Liver (tissue), 9 donors: ENCODE data around the gene SLC5A6. TPM values are rescaled to one million over a fixed set of nuclear protein-coding genes. Genes with fewer than 3 reads are reported as not detected.

Experiments
- DNase-seq: peaks from one replicate; pipeline ENCODE4 v3.0.0-alpha.2; 2017; ENCODE audit warnings: low spot score
- H3K27ac ChIP-seq, 2 donors: one replicate each; pipeline ENCODE4 v1.7.0; 2013; ENCODE audit warnings: inconsistent platforms in 2 of 2, low read length in 2 of 2, control low read depth in 1 of 2, low read depth in 1 of 2, mild to moderate bottlenecking in 1 of 2
- H3K27me3 ChIP-seq, 4 donors: one replicate each; pipeline versions ENCODE4 v1.6.1 to v1.7.0; 2013; ENCODE audit warnings: low read length in 3 of 4, inconsistent platforms in 1 of 4, mild to moderate bottlenecking in 1 of 4, moderate library complexity in 1 of 4; ENCODE audit not compliant: control insufficient read depth in 4 of 4, insufficient read depth in 4 of 4
- H3K36me3 ChIP-seq, 4 donors: one replicate each; pipeline versions ENCODE4 v1.6.1 to v1.7.0; 2013; ENCODE audit warnings: low read length in 3 of 4, mild to moderate bottlenecking in 3 of 4, low read depth in 1 of 4, moderate library complexity in 1 of 4; ENCODE audit not compliant: control insufficient read depth in 4 of 4, insufficient read depth in 3 of 4
- H3K4me1 ChIP-seq, 4 donors: one replicate each; pipeline versions ENCODE4 v1.6.1 to v1.7.0; 2013; ENCODE audit warnings: low read length in 3 of 4, mild to moderate bottlenecking in 3 of 4, moderate library complexity in 1 of 4; ENCODE audit not compliant: control insufficient read depth in 4 of 4, insufficient read depth in 4 of 4
- H3K4me3 ChIP-seq, 3 donors: one replicate each; pipeline versions ENCODE4 v1.6.1 to v1.7.0; 2013; ENCODE audit warnings: low read length in 3 of 3, control low read depth in 1 of 3, low read depth in 1 of 3, mild to moderate bottlenecking in 1 of 3
- H3K9ac ChIP-seq, 2 donors: one replicate each; pipeline ENCODE4 v1.7.0; 2013; ENCODE audit warnings: low read length in 2 of 2, mild to moderate bottlenecking in 2 of 2, moderate library complexity in 2 of 2, control low read depth in 1 of 2, low read depth in 1 of 2
- H3K9me3 ChIP-seq, 4 donors: one replicate each; pipeline versions ENCODE4 v1.6.1 to v1.7.0; 2013; ENCODE audit warnings: low read length in 3 of 4; ENCODE audit not compliant: control insufficient read depth in 4 of 4
- CTCF ChIP-seq: fragments of 150-350 bp; IDR thresholded peaks from 2 replicates; pipeline ENCODE4 v1.5.1; 2017; ENCODE audit warnings: improper control_type of control experiment, low read depth, low read length; ENCODE audit not compliant: missing input control
- EGR1 ChIP-seq, 2 donors: IDR thresholded peaks; 2 replicates each; pipeline ENCODE4 v1.6.1; 2016 to 2018; ENCODE audit warnings: antibody characterized with exemption in 2 of 2, low read depth in 2 of 2
- FOXA1 ChIP-seq: IDR thresholded peaks from 2 replicates; pipeline ENCODE4 v1.6.1; 2016; ENCODE audit warnings: antibody characterized with exemption
- FOXA2 ChIP-seq: IDR thresholded peaks from 2 replicates; pipeline ENCODE4 v1.6.1; 2016; ENCODE audit warnings: antibody characterized with exemption
- GABPA ChIP-seq, 2 donors: IDR thresholded peaks in 1 of 2; conservative IDR thresholded peaks in 1 of 2; 2 replicates each; pipeline ENCODE4 v1.6.1; 2016; ENCODE audit warnings: antibody characterized with exemption in 2 of 2, mild to moderate bottlenecking in 1 of 2, moderate library complexity in 1 of 2
- HNF4A ChIP-seq, 2 donors: conservative IDR thresholded peaks; 2 replicates each; pipeline ENCODE4 v1.6.1; 2016; ENCODE audit warnings: antibody characterized with exemption in 2 of 2, mild to moderate bottlenecking in 2 of 2
- HNF4G ChIP-seq: IDR thresholded peaks from 2 replicates; pipeline ENCODE4 v1.6.1; 2016; ENCODE audit warnings: antibody characterized with exemption
- JUND ChIP-seq, 2 donors: IDR thresholded peaks; 2 replicates each; pipeline ENCODE4 v1.6.1; 2016; ENCODE audit warnings: antibody characterized with exemption in 2 of 2
- MAX ChIP-seq: IDR thresholded peaks from 2 replicates; pipeline ENCODE4 v1.6.1; 2016; ENCODE audit warnings: antibody characterized with exemption
- NR2F2 ChIP-seq: IDR thresholded peaks from 2 replicates; pipeline ENCODE4 v1.6.1; 2016; ENCODE audit warnings: antibody characterized with exemption
- RAD21 ChIP-seq, 2 donors: IDR thresholded peaks; 2 replicates each; pipeline ENCODE4 v1.6.1; 2016; ENCODE audit warnings: antibody characterized with exemption in 2 of 2, mild to moderate bottlenecking in 2 of 2
- RXRA ChIP-seq, 2 donors: IDR thresholded peaks; 2 replicates each; pipeline ENCODE4 v1.6.1; 2017 to 2018; ENCODE audit warnings: antibody characterized with exemption in 2 of 2, mild to moderate bottlenecking in 1 of 2
- SP1 ChIP-seq: IDR thresholded peaks from 2 replicates; pipeline ENCODE4 v1.6.1; 2018; ENCODE audit warnings: antibody characterized with exemption, mild to moderate bottlenecking
- TAF1 ChIP-seq: conservative IDR thresholded peaks from 2 replicates; pipeline ENCODE4 v1.6.1; 2016; ENCODE audit warnings: antibody characterized with exemption, mild to moderate bottlenecking
- YY1 ChIP-seq: IDR thresholded peaks from 2 replicates; pipeline ENCODE4 v1.6.1; 2016; ENCODE audit warnings: antibody characterized with exemption, mild to moderate bottlenecking
- ZBTB33 ChIP-seq: IDR thresholded peaks from 2 replicates; pipeline ENCODE4 v1.6.1; 2016; ENCODE audit warnings: antibody characterized with exemption
- WGBS: extraction: QIAGEN DNeasy Blood & Tissue Kit; methylation state at CpG from one replicate; pipeline ENCODE4 v1.1.7; 2013; 5-methylcytosine and 5-hydroxymethylcytosine counted together
- polyA plus RNA-seq, 2 donors: library from polyadenylated mRNA; stranded (reverse) in 1 of 2; unstranded in 1 of 2; fragments of 200-250 nt in 1 of 2; fragments of >200 nt in 1 of 2; fragmentation: Nextera tagmentation in 1 of 2; extraction: Ambion mirVana in 1 of 2; gene quantifications; one replicate each; pipeline versions ENCODE4 v1.2.1 to v1.2.3, GENCODE V29; 2013 to 2015
- total RNA-seq, 2 donors: library from RNA; depleted of rRNA; stranded (reverse); fragments of >200 nt; gene quantifications; one replicate each; pipeline ENCODE4 v1.2.3, GENCODE V29; 2014
- TF ChIP-seq, protein P1 (sequence below): IDR thresholded peaks from 2 replicates; pipeline ENCODE4 v1.6.1; 2016; ENCODE audit warnings: antibody characterized with exemption
- TF ChIP-seq, protein P2 (sequence below): IDR thresholded peaks from 2 replicates; pipeline ENCODE4 v1.6.1; 2016; ENCODE audit warnings: antibody characterized with exemption, mild to moderate bottlenecking
- donor health status: healthy.
- donor health status: healthy.
- donor health status: healthy.
- donor health status: healthy.
- donor health status: healthy.

SLC5A6 gene
- total and polyA plus RNA-seq, 4 donors, result 12.5 to 217 (median 73.0) TPM

DNA sequence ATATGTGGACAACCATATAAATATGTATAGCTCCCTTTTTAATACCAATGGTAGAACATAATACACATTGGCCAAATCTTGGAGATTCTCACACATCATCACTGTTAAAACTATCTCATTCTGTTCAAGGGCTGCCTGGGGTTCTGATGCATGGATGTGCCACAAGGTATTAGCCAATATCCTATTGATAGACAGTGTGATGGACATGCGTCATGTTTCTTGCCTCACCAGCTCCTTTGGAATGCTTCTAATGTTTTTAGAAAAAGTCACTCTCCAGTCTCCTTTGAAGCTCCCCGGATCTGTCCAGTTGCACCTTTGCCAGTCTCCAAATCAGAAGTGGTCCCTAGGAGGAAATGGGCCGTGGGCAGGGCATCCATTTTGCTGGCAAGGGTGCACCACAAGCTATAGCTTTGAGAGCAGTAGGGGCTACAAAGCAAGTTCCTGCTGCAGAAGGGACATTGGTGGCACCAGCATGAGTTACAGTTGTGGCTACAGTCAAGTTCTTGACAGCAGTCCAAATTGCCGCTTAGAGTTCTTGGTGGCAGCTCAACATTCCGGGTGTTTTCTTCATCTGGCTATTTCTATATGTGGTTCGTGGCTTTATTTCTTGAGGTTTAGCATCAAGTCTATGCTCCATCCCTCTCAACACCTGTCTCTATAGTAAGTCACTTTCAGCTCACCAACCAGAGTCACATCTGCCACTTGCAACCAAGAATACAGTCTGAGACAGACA, 25.3 kb downstream of the SLC5A6 start:
- no peak for DNase-seq
- Histone ChIP-seq H3K36me3 (no peaks in the 10 kb centered on the region), H3K9ac (no peak overlapping the region), H3K4me1 (peaks cover 6 to 34% (median 16%) of the 10 kb centered on the region in 4 donors), H3K4me3 (no peak overlapping the region), H3K27ac (peak overlapping the region in 1 of 2 donors; percentile 81), H3K27me3 (no peaks in the 10 kb centered on the region), H3K9me3 (no peaks in the 10 kb centered on the region)
- TF ChIP-seq HNF4A (conservative IDR thresholded peaks at IDR 0.05) (no peak), MAX (no peak), NR2F2 (no peak), HNF4G (no peak), EGR1 (IDR thresholded peaks at IDR 0.05; ENCODE audit: low read depth in 2 of 2) (no peak), RAD21 (IDR thresholded peaks at IDR 0.05) (no peak), FOXA1 (no peak), ZBTB33 (no peak), JUND (IDR thresholded peaks at IDR 0.05) (no peak)
- TF ChIP-seq, protein P1, sequence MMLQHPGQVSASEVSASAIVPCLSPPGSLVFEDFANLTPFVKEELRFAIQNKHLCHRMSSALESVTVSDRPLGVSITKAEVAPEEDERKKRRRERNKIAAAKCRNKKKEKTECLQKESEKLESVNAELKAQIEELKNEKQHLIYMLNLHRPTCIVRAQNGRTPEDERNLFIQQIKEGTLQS, result no peak
- WGBS, result 77% methylated on average over 6 of the region's 6 CpGs

DNA sequence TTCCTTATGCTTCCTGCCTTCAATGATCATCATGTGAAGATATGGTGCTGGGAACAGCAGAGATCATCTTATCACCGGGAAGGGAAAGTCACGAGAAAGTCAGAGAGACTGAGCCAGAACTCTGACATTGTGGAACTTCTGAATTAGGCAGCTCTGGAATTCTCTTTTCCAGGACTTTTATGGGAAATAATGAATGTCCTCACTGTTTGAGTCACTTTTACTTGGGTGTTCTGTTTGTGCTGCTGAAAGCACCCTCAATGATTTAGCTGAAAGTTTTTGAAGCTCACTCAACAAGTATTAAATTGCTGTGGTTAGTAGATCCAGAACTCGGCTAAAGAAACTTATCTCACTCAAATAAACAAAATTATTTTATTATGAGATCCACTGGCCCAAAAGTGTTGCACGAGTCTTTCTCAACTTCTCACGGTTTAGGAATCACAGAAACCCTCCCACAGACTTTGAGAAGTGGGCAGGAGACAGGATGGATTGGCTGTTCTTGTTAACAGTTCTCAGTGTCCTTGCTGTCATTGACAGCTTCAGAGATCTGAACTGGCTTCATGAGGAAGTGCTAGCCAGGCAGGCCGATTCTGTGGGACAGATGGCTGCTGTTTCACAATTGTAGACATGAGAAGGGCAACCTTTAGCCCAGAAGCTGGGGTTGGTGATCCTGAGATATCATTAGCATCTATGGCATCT, 26.6 kb downstream of the SLC5A6 start:
- Histone ChIP-seq H3K4me3 (no peak overlapping the region), H3K9me3 (no peaks in the 10 kb centered on the region), H3K27ac (peak overlapping the region; percentile 81 to 96), H3K27me3 (no peaks in the 10 kb centered on the region), H3K4me1 (peaks cover 6 to 33% (median 17%) of the 10 kb centered on the region in 4 donors), H3K36me3 (no peaks in the 10 kb centered on the region), H3K9ac (peak overlapping the region in 1 of 2 donors; percentile 62)
- TF ChIP-seq ZBTB33 (peak; percentile 69), RAD21 (IDR thresholded peaks at IDR 0.05) (peak; percentile 46 to 48), FOXA1 (peak; percentile 21), HNF4A (conservative IDR thresholded peaks at IDR 0.05) (peak; percentile 73 to 78), EGR1 (IDR thresholded peaks at IDR 0.05; ENCODE audit: low read depth in 2 of 2) (peak in 1 of 2 donors; percentile 58), SP1 (peak; percentile 97), NR2F2 (peak; percentile 64), JUND (IDR thresholded peaks at IDR 0.05) (peak; percentile 47 to 51), TAF1 (peak; percentile 41), RXRA (IDR thresholded peaks at IDR 0.05) (peak; percentile 96 to 97), GABPA (IDR thresholded peaks at IDR 0.05 in 1 of 2, conservative IDR thresholded peaks at IDR 0.05 in 1 of 2) (peak in 1 of 2 donors; percentile 19), YY1 (peak; percentile 89), CTCF (no peak), FOXA2 (peak; percentile 53), HNF4G (no peak), MAX (peak; percentile 74)
- TF ChIP-seq, protein P1, result peak; percentile 32
- TF ChIP-seq, protein P2, sequence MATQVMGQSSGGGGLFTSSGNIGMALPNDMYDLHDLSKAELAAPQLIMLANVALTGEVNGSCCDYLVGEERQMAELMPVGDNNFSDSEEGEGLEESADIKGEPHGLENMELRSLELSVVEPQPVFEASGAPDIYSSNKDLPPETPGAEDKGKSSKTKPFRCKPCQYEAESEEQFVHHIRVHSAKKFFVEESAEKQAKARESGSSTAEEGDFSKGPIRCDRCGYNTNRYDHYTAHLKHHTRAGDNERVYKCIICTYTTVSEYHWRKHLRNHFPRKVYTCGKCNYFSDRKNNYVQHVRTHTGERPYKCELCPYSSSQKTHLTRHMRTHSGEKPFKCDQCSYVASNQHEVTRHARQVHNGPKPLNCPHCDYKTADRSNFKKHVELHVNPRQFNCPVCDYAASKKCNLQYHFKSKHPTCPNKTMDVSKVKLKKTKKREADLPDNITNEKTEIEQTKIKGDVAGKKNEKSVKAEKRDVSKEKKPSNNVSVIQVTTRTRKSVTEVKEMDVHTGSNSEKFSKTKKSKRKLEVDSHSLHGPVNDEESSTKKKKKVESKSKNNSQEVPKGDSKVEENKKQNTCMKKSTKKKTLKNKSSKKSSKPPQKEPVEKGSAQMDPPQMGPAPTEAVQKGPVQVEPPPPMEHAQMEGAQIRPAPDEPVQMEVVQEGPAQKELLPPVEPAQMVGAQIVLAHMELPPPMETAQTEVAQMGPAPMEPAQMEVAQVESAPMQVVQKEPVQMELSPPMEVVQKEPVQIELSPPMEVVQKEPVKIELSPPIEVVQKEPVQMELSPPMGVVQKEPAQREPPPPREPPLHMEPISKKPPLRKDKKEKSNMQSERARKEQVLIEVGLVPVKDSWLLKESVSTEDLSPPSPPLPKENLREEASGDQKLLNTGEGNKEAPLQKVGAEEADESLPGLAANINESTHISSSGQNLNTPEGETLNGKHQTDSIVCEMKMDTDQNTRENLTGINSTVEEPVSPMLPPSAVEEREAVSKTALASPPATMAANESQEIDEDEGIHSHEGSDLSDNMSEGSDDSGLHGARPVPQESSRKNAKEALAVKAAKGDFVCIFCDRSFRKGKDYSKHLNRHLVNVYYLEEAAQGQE, result peak; percentile 63
- WGBS, result 22% methylated on average over 6 of the region's 6 CpGs
- DNase-seq, result no peak
